ENCODE results near the gene BICD1. TPM values are rescaled to one million over a fixed set of nuclear protein-coding genes. Genes with fewer than 3 reads are reported as not detected.

BICD1 gene
- total RNA-seq, 1 donor from 2014 or later = 8.5 TPM

DNA sequence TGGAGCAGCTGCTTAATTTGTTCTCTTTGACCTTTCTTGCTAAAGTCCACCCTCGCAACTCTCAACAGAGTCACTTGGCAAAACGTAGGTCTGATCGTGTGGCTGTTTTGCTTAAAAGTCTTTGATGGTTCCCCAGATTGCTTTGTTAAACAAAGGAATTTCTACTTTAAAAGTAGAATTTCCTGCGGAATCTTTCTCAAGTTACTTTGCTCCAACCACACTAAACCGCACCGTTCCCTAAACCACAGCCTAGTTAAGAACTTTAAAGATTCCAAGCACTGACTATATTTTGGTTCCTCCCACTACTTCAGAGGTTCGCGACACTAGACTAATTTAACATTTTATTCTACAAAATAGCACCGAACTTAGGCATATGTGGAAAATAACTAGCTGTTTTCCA, 177.9 kb downstream of the BICD1 start:
- H3K36me3 ChIP-seq = no peaks in the 10 kb centered on the region
- TF ChIP-seq, protein P1, sequence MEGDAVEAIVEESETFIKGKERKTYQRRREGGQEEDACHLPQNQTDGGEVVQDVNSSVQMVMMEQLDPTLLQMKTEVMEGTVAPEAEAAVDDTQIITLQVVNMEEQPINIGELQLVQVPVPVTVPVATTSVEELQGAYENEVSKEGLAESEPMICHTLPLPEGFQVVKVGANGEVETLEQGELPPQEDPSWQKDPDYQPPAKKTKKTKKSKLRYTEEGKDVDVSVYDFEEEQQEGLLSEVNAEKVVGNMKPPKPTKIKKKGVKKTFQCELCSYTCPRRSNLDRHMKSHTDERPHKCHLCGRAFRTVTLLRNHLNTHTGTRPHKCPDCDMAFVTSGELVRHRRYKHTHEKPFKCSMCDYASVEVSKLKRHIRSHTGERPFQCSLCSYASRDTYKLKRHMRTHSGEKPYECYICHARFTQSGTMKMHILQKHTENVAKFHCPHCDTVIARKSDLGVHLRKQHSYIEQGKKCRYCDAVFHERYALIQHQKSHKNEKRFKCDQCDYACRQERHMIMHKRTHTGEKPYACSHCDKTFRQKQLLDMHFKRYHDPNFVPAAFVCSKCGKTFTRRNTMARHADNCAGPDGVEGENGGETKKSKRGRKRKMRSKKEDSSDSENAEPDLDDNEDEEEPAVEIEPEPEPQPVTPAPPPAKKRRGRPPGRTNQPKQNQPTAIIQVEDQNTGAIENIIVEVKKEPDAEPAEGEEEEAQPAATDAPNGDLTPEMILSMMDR (IDR thresholded peaks at IDR 0.05; ENCODE audit: borderline replicate concordance) = no peak
- H3K4me1 ChIP-seq = no peaks in the 10 kb centered on the region
- H3K27ac ChIP-seq (replicated peaks) = no peak overlapping the region
- no peaks in the 10 kb centered on the region for H3K9me3 ChIP-seq (replicated peaks)
- no peak overlapping the region for H3K4me3 ChIP-seq
- DNase-seq = no peak
- intact Hi-C loops (cut with micrococcal nuclease) = no loop called here
- H3K27me3 ChIP-seq (ENCODE audit: low read depth) = no peaks in the 10 kb centered on the region

DNA sequence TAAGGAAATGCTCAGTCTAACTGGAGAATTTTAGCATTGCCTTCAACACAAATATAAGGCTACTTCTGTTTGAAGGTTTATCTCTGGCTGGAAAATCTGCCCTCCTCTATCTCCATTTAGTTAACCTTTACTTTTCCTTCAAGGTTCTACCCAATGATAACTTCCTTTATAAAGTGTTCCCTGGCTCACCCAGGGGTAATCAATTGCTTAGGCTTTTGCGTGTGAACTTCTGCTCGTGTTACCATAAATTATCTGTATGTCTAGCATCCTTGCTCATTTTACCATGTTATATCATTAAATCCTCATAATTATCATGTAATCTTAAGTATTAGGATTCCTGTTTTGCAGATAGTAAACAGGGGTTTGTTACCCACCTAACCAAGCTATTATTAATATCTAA, 178.4 kb downstream of the BICD1 start:
- H3K27ac ChIP-seq (replicated peaks) = no peak overlapping the region
- no peaks in the 10 kb centered on the region for H3K36me3 ChIP-seq
- TF ChIP-seq, protein P1 (IDR thresholded peaks at IDR 0.05; ENCODE audit: borderline replicate concordance) = no peak
- no peaks in the 10 kb centered on the region for H3K9me3 ChIP-seq (replicated peaks)
- intact Hi-C loops (cut with micrococcal nuclease) = no loop called here
- no peaks in the 10 kb centered on the region for H3K27me3 ChIP-seq (ENCODE audit: low read depth)
- no peak for DNase-seq
- H3K4me3 ChIP-seq = no peak overlapping the region
- no peaks in the 10 kb centered on the region for H3K4me1 ChIP-seq

DNA sequence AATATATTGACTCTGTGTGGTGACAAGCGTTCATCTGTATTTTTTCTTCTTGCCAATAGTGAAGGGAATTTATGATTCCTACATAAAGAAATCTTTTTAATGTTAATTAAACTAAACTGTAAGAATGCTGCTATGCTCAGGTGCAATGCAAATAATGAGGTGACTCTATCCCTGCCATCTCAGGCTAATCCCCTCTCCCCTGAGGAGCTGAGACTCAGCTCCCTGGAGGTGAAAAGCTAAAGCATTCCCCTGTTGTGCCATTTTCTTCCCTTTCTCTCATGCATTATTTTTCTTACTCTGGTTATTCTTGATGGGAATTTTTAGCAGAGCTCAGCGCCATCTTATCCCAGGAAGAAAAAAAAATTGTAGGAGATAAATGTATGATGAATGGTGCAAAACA, 178.8 kb downstream of the BICD1 start:
- no peak for DNase-seq
- Histone ChIP-seq H3K4me1 (no peaks in the 10 kb centered on the region), H3K9me3 (replicated peaks) (no peaks in the 10 kb centered on the region), H3K27ac (replicated peaks) (no peak overlapping the region), H3K4me3 (no peak overlapping the region), H3K36me3 (no peaks in the 10 kb centered on the region), H3K27me3 (ENCODE audit: low read depth) (no peaks in the 10 kb centered on the region)
- intact Hi-C loops (cut with micrococcal nuclease) = no loop called here
- TF ChIP-seq, protein P1 (IDR thresholded peaks at IDR 0.05; ENCODE audit: borderline replicate concordance) = no peak

DNA sequence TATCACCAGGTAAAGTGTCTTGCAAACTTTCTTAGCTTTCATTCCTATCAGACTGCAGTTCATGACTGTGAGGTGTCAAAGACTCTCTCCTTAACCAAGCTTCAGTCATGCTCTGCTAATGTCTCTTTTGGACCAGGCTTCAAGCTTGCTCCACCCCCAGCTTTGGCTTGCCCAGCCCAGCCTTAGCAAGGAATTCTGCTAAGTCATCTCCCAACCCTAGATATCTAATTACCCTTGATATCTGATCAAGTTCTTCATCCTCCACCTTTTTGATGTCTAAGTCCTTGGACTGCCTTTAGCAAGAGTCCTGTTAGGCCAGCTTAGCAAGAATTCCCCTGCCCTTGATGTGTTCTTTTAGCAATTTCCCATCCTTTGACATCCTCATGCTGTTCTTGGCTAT, 183.8 kb downstream of the BICD1 start:
- no peak for DNase-seq
- TF ChIP-seq, protein P1 (IDR thresholded peaks at IDR 0.05; ENCODE audit: borderline replicate concordance) = no peak
- no peaks in the 10 kb centered on the region for H3K27me3 ChIP-seq (ENCODE audit: low read depth)
- H3K9me3 ChIP-seq (replicated peaks) = no peaks in the 10 kb centered on the region
- H3K27ac ChIP-seq (replicated peaks) = no peak overlapping the region
- no peaks in the 10 kb centered on the region for H3K4me1 ChIP-seq
- H3K36me3 ChIP-seq = no peaks in the 10 kb centered on the region
- intact Hi-C loops (cut with micrococcal nuclease) = loop anchor here (10.0 kb wide), 1 partner anchor 226 kb away; no protein-coding TSS in a partner anchor
- H3K4me3 ChIP-seq = no peak overlapping the region

DNA sequence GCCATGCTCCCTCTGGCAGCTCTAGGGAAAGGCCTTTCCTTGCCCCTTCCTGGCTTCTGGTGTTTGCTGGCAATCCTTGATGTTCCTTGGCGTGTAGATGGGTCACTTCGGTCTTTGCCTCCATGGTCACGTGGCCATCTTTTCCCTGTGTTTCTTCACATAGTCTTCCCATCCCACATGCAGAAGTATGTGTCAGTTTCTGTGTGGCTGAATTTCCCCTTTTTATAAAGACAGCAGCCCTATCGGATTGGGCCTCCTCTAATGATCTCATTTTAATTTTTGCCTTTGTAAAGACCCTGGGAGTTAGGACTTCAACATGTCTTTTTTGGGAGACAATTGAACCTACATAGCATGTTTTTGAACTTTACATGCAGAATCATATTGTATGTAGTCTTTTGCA, 185.5 kb downstream of the BICD1 start:
- H3K36me3 ChIP-seq = no peaks in the 10 kb centered on the region
- H3K4me1 ChIP-seq = no peaks in the 10 kb centered on the region
- TF ChIP-seq, protein P1 (IDR thresholded peaks at IDR 0.05; ENCODE audit: borderline replicate concordance) = no peak
- no peaks in the 10 kb centered on the region for H3K9me3 ChIP-seq (replicated peaks)
- no peak for DNase-seq
- H3K4me3 ChIP-seq = no peak overlapping the region
- H3K27ac ChIP-seq (replicated peaks) = no peak overlapping the region
- intact Hi-C loops (cut with micrococcal nuclease) = loop anchor here (10.0 kb wide), 1 partner anchor 227 kb away; no protein-coding TSS in a partner anchor
- H3K27me3 ChIP-seq (ENCODE audit: low read depth) = no peaks in the 10 kb centered on the region

Data from left ventricle myocardium inferior (tissue), 1 donor.